ENCODE results near the gene MRPL44. TPM values are rescaled to one million over a fixed set of nuclear protein-coding genes. Genes with fewer than 3 reads are reported as not detected.
"Not testable (repeated sequence)": the region's sequence is repeated elsewhere in the genome, so short reads cannot be mapped to it uniquely, and the experiment has no call there.

MRPL44 gene
- total RNA-seq, 4 donors from 2014 or later: 18.9 to 58.4 (median 31.7) TPM

- Histone ChIP-seq H3K4me3 (no peak overlapping the region), H3K36me3 (no peaks in the 10 kb centered on the region), H3K27me3 (no peaks in the 10 kb centered on the region), H3K4me1 (peaks cover 0 to 7% (median 5%) of the 10 kb centered on the region in 4 donors), H3K9me3 (no peaks in the 10 kb centered on the region), H3K27ac (no peak overlapping the region)
- TF ChIP-seq POLR2AphosphoS5 (IDR thresholded peaks at IDR 0.05): no peak
- no peak for TF ChIP-seq EP300 (IDR thresholded peaks at IDR 0.05; ENCODE audit: low read depth)
- TF ChIP-seq POLR2A (IDR thresholded peaks at IDR 0.05): no peak
- TF ChIP-seq, protein P1, sequence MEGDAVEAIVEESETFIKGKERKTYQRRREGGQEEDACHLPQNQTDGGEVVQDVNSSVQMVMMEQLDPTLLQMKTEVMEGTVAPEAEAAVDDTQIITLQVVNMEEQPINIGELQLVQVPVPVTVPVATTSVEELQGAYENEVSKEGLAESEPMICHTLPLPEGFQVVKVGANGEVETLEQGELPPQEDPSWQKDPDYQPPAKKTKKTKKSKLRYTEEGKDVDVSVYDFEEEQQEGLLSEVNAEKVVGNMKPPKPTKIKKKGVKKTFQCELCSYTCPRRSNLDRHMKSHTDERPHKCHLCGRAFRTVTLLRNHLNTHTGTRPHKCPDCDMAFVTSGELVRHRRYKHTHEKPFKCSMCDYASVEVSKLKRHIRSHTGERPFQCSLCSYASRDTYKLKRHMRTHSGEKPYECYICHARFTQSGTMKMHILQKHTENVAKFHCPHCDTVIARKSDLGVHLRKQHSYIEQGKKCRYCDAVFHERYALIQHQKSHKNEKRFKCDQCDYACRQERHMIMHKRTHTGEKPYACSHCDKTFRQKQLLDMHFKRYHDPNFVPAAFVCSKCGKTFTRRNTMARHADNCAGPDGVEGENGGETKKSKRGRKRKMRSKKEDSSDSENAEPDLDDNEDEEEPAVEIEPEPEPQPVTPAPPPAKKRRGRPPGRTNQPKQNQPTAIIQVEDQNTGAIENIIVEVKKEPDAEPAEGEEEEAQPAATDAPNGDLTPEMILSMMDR (IDR thresholded peaks at IDR 0.05): no peak
- intact Hi-C loops (cut with DNase I; ENCODE audit: low total_unique reads): loop anchor here (10.0 kb wide), 1 partner anchor 286 kb away; no protein-coding TSS in a partner anchor
- in situ Hi-C loops (cut with MboI; ENCODE audit: low pct_ligation_motif_present in 1 of 4, low pct_unique_long_range_greater_than_20kb in 1 of 4, low sequenced_read_pairs in 3 of 4): loop anchor here in 1 of 4 donors (10.0 kb wide), 1 partner anchor 286 kb away; no protein-coding TSS in a partner anchor
- 73% methylated on average over 2 of the region's 2 CpGs for WGBS, 2 donors (ENCODE audit: low coverage in 1 of 2)
- no peak for DNase-seq
Measured at GRCh38 chr2:223998948-223999347, 41.7 kb downstream of the MRPL44 start.

DNA sequence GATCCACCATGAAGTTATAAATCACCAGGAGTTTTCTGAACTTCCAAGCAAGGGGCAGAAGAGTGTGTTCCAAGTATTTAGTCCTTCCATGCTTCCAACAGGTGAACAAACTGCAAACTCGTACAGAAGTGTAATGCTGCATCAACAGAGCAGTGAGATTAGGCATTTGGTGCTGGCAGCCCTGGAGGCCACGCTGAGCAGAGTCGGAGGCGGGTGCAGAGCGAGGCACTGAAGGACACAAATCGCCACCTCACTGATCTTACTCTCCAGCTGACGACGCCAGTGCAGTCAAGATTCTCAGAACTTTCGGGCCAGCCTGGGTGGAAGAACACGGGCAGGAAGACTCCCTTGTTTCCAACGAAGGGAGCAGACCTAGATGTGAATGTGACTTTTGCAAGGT is 42.6 kb downstream of the MRPL44 start:
- intact Hi-C loops (cut with DNase I; ENCODE audit: low total_unique reads): loop anchor here (10.0 kb wide), 1 partner anchor 285 kb away; no protein-coding TSS in a partner anchor
- Histone ChIP-seq H3K27ac (no peak overlapping the region), H3K4me1 (no peaks in the 10 kb centered on the region), H3K36me3 (no peaks in the 10 kb centered on the region), H3K27me3 (no peaks in the 10 kb centered on the region), H3K9me3 (no peaks in the 10 kb centered on the region), H3K4me3 (no peak overlapping the region)
- no peak for TF ChIP-seq POLR2A (IDR thresholded peaks at IDR 0.05)
- TF ChIP-seq, protein P1 (IDR thresholded peaks at IDR 0.05): no peak
- TF ChIP-seq EP300 (IDR thresholded peaks at IDR 0.05; ENCODE audit: low read depth): no peak
- no peak for TF ChIP-seq POLR2AphosphoS5 (IDR thresholded peaks at IDR 0.05)
- WGBS, 2 donors (ENCODE audit: low coverage in 1 of 2): 95% methylated on average over 11 of the region's 11 CpGs; no CpG with 5 or more reads in 1 of the 2 donors
- DNase-seq: no peak
- in situ Hi-C loops (cut with MboI; ENCODE audit: low pct_ligation_motif_present in 1 of 4, low pct_unique_long_range_greater_than_20kb in 1 of 4, low sequenced_read_pairs in 3 of 4): loop anchor here in 1 of 4 donors (10.0 kb wide), 1 partner anchor 285 kb away; no protein-coding TSS in a partner anchor

DNA sequence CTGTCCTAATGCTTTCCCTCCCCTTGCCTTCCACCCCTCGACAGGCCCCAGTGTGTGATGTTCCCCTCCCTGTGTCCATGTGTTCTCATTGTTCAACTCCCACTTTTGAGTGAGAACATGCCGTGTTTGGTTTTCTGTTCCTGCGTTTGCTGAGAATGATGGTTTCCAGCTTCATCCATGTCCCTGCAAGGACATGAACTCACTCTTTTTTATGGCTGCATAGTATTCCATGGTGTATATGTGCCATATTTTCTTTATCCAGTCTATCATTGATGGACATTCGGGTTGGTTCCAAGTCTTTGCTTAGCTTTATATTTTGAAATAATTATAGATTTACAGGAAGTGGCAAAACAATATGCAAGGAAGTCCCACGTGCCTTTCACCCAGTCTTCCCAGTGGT is 43.4 kb downstream of the MRPL44 start:
- in situ Hi-C loops (cut with MboI; ENCODE audit: low pct_ligation_motif_present in 1 of 4, low pct_unique_long_range_greater_than_20kb in 1 of 4, low sequenced_read_pairs in 3 of 4); H3K4me1 ChIP-seq; intact Hi-C loops (cut with DNase I; ENCODE audit: low total_unique reads); H3K27ac ChIP-seq; DNase-seq; H3K36me3 ChIP-seq; H3K4me3 ChIP-seq; H3K27me3 ChIP-seq; H3K9me3 ChIP-seq: not testable (repeated sequence)
- WGBS, 2 donors (ENCODE audit: low coverage in 1 of 2): 93 to 94% methylated on average over 5 of the region's 5 CpGs

GRCh38 chr2:224004105-224004695 is 46.9 kb downstream of the MRPL44 start:
- Histone ChIP-seq H3K27me3 (no peaks in the 10 kb centered on the region), H3K4me3 (no peak overlapping the region), H3K4me1 (peaks cover 0 to 16% (median 6%) of the 10 kb centered on the region in 4 donors), H3K36me3 (no peaks in the 10 kb centered on the region), H3K9me3 (no peaks in the 10 kb centered on the region), H3K27ac (no peak overlapping the region)
- TF ChIP-seq, protein P1 (IDR thresholded peaks at IDR 0.05): no peak
- TF ChIP-seq POLR2AphosphoS5 (IDR thresholded peaks at IDR 0.05): no peak
- TF ChIP-seq EP300 (IDR thresholded peaks at IDR 0.05; ENCODE audit: low read depth): no peak
- no peak for TF ChIP-seq POLR2A (IDR thresholded peaks at IDR 0.05)
- DNase-seq: no peak
- in situ Hi-C loops (cut with MboI; ENCODE audit: low pct_ligation_motif_present in 1 of 4, low pct_unique_long_range_greater_than_20kb in 1 of 4, low sequenced_read_pairs in 3 of 4) (no loop called here), intact Hi-C loops (cut with DNase I; ENCODE audit: low total_unique reads) (no loop called here)
- WGBS, 2 donors (ENCODE audit: low coverage in 1 of 2): 79 to 87% methylated on average over 5 to 16 of the region's 16 CpGs
